Measurements from ENCODE around the gene FBXO31.

DNA sequence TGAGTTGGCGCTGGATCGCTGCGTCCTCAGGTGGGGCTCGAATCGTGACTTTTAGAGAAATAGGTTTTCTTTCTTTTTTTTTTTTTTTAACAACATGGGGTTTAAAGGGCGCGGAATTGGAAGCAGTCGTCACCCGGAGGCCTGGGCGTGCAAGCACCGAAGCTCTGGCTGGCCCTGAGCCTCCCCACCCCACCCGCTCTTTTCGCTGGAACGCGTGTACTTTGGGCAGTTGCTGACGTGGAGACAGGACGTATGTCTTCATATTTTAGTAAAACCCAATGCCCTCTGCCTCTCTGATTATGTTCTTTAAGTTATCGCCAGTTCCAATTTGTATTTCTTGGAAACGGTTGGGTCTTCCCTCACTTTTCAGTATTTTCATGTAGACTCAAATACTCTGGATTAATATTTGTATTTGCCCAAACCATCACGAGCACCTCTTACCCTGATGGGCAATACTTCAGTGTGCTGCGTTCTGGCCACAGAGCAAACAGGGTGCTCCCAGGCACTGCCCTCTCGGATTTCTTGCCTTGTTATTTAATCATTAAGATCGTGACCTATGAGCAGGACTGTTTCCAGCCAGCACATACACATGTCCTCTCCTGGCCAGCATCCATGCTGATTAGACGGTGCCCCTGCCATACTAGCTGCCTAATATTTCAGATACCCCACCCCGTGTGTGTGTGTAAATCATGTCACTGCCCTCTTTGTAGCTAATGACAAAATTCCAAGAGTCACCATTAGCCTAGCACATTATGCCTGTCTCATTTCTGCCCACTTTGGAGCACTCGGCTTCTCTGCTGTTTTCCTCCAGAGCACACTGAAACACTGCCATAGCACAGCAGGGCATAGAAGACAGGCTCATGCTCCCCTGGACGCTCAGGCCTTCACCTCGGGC is 65.6 kb downstream of the FBXO31 start:
- TF ChIP-seq, protein P1, sequence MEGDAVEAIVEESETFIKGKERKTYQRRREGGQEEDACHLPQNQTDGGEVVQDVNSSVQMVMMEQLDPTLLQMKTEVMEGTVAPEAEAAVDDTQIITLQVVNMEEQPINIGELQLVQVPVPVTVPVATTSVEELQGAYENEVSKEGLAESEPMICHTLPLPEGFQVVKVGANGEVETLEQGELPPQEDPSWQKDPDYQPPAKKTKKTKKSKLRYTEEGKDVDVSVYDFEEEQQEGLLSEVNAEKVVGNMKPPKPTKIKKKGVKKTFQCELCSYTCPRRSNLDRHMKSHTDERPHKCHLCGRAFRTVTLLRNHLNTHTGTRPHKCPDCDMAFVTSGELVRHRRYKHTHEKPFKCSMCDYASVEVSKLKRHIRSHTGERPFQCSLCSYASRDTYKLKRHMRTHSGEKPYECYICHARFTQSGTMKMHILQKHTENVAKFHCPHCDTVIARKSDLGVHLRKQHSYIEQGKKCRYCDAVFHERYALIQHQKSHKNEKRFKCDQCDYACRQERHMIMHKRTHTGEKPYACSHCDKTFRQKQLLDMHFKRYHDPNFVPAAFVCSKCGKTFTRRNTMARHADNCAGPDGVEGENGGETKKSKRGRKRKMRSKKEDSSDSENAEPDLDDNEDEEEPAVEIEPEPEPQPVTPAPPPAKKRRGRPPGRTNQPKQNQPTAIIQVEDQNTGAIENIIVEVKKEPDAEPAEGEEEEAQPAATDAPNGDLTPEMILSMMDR (IDR thresholded peaks at IDR 0.05), result no peak
- TF ChIP-seq POLR2A (IDR thresholded peaks at IDR 0.05) (no peak), POLR2AphosphoS5 (IDR thresholded peaks at IDR 0.05; ENCODE audit: insufficient read depth in 1 of 2, low read depth in 1 of 2) (peak in 1 of 2 donors; percentile 67)
